GM19324 (cell line): ENCODE results near the gene DNMT3L.
"Not testable (repeated sequence)": the region's sequence is repeated elsewhere in the genome, so short reads cannot be mapped to it uniquely, and the experiment has no call there.

Experiments used
- ATAC-seq: cut with Tn5 transposase; IDR thresholded peaks from one replicate; pipeline ENCODE4 v1.9.1; 2021; ENCODE audit warnings: mild to moderate bottlenecking, moderate library complexity; ENCODE audit not compliant: unreplicated experiment, low FRiP score

DNMT3L gene

GRCh38 chr21:44295646-44296045, 33.9 kb upstream of the DNMT3L start:
- ATAC-seq, result no peak

DNA sequence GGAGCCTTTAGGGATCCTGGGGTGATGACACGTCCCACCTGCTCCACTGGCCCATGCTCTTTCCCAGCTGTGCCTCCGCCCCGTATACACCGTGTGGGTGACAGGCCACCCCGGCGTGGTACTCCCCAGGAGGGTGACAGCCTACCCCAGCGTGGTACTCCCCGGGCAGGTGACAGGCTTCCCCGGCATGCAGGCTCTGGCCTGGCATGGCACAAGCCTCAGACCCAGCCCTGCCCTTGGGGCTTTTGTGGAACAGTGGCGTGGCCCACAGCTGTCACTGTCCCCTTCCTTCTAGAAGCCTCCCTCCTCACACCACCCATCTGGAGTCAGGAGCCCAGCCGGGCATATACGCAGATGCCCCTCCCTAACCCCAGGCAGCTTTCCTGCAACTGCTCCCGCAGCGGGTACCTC, 33.5 kb upstream of the DNMT3L start:
- no peak for ATAC-seq

- ATAC-seq, result no peak
Measured at GRCh38 chr21:44294391-44295162, 32.9 kb upstream of the DNMT3L start.

GRCh38 chr21:44293551-44294231, 32.0 kb upstream of the DNMT3L start:
- no peak for ATAC-seq

GRCh38 chr21:44292812-44293195, 31.1 kb upstream of the DNMT3L start:
- no peak for ATAC-seq

DNA sequence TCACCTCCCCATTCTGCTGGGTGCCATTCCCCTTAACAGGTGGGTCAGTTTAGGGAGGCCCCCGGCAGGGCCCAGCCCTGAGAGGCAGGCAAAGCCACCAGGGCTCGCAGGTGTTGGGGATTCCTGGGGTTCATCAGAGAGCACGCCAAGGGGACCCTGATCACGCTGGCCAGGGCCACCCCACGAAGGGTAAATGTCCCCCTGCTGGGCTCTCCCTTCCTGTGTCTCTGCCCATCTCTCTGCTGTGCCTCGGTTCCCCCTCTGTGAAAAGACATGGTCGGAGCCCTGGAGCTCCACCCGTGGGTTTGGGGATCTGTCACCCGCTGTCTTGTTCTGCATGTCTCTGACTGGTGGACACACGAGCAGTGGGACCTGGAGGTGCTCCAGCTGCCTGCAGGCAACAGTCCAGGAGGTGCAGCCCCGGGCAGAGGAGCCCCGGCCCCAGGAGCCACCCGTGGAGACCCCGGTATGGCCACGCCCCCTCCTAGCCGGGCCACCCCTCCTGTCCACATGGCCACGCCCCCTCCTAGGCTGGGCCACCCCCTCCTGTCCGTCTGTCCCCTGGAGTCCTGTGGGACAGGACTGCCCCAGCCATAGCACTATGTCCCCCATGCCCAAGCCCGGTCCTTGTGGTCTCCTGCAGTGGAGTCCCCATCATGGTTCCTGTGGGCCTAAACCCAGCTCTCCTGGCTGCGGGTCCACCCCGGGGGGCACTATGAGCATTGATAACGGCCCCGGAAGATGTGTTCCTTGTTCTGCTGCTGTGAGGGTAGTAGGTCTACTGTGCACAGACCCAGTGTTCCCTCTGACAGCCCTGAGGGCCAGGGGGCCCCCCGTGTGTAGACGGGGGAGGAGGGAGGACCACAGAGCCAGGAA, 30.5 kb upstream of the DNMT3L start:
- ATAC-seq, result no peak

DNA sequence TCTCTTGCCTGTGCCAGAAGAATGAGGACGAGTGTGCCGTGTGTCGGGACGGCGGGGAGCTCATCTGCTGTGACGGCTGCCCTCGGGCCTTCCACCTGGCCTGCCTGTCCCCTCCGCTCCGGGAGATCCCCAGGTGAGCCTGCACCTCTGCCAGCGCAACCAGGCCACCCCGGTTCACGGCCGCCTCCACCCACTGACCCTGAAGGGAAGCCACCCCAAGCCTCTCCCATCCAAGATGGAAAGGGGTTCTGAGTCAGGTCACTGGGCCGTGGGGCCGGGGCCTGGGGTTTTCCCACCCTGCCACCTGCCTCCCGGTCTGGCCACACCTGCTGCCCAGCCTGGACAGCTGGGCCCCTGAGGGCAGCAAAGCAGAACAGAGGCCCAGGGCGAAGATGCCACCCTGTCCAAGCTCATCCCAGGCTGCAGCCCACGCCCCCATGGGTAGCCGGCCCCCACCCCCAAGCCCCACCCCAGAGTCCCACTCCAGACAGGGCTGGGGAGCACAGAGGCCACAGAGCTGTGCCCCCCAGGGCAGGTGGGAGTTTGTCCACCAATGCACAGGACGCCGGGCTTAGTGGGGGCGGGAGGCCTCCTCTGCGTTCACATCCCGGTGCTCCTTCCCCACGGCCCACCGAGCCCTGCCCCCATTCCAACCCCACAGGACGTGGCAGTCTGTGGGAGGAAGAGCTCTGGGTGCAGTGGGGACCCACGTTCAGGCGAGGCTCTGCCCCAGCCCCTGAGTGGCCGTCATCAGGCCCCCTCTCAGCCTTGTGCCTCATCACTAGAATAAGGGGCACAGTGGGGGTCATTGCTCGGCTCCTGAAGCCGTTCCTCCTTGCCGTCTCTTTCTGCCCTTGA, 29.6 kb upstream of the DNMT3L start:
- ATAC-seq, result no peak

DNA sequence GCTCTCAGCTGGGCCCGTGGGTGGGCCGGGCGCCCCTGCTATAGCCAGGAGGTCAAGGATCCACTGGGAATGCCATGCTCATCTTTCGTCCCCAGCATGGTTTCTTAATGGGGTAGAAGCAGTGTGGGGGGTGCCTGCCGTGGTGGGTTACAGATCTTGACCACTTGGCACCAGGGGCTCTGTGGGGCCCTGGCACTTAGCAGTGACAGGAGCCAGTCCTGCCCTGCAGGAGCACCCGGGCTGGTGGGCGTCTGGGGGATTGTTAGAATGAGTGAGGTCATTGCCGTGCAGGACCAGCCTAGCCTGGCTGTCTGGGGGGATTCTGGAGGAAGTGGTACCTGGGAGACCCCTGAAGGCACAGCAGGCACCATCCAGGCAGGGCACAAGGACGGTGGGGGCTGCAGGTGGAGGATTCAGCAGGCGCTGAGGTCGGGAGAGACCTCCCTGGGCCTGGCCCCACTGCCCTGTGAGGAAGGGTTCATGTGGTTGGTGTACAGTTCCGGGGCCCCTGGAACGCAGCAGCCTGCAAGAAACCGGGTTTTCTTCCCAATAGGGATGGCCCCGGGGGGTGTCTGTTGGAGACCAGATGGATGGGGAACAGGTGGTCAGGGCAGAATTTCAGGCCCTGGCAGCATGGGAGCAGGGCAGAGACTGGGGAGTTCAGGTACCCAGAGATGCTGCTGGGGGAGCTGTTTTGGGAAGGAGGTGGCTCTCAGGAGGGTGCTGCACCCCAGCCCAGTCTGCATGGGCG, 28.8 kb upstream of the DNMT3L start:
- no peak for ATAC-seq

GRCh38 chr21:44289381-44290010, 27.8 kb upstream of the DNMT3L start:
- ATAC-seq, result no peak

- no peak for ATAC-seq
Measured at GRCh38 chr21:44288251-44289110, 26.8 kb upstream of the DNMT3L start.

- no peak for ATAC-seq
Measured at GRCh38 chr21:44286716-44287632, 25.3 kb upstream of the DNMT3L start.

GRCh38 chr21:44286086-44286715, 24.5 kb upstream of the DNMT3L start:
- ATAC-seq, result no peak

- no peak for ATAC-seq
Measured at GRCh38 chr21:44285138-44285992, 23.7 kb upstream of the DNMT3L start, which contains the start of gene AIRE. Gene AIRE, plus strand, starts transcription at chr21:44285876. Its CDS starts 131 bp downstream, at chr21:44286007.

GRCh38 chr21:44283948-44284347, 22.3 kb upstream of the DNMT3L start:
- no peak for ATAC-seq

DNA sequence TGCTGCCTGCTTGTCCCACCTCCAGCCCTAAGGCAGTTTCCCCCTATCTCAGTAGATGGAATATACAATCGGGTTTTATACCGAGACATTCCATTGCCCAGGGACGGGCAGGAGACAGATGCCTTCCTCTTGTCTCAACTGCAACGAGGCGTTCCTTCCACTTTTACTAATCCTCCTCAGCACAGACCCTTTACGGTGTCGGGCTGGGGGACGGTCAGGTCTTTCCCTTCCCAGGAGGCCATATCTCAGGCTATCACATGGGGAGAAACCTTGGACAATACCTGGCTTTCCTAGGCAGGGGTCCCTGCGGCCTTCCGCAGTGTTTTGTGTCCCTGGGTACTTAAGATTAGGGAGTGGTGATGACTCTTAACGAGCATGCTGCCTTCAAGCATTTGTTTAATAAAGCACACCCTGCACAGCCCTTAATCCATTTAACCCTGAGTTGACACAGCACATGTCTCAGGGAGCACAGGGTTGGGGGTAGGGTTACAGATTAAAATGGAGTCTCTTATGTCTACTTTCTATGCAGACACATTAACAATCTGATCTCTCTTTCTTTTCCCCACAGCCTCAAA, 21.6 kb upstream of the DNMT3L start:
- not testable (repeated sequence) for ATAC-seq
